ENCODE results near the gene AGAP5. TPM values are rescaled to one million over a fixed set of nuclear protein-coding genes. Genes with fewer than 3 reads are reported as not detected.

The AGAP5 gene
- total and polyA plus RNA-seq, 10 of the 15 experiments (the other 5 are each of a cell fraction or from before 2014, with no cell fraction given), result 0.68 to 8.5 (median 6.7) TPM; not detected in 1

DNA sequence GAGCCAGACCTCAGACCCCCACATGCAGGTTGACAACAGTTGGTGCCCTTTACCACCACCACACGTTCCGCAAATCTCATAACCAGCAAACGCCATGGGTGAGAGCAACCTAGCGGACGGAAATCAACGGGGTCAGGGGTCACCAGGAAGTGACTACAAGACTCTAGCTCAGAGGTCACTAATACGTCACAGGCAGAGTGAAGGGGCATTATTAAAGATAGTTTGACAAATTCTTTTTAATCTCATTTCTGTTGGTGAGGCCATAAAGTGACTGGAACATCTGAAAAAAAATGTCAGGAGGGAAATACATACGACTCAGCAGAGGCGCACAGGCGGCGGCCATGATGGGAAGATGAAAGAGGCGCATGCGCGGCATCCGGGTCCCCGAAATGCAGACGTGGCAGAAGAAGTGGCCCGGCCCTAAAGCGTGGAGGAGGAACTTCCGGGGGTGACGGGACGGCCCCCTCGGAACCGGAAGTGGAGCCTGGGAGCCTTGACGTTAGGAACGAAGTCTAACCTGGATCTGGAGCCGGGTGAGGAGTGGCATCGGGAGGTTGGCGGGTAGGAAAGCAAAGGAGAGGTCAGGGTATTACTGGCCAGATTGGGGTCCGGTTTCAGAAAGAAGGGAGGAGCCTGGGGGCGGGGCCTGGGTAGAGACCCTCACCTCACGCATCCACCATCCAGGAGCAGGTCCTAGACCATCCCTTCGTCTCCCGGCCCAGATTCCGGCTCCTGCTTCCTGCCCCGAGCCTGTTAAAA is 46.2 kb upstream of the AGAP5 start, which contains the start of gene SEC24C (continued):
- TF ChIP-seq, protein P1, sequence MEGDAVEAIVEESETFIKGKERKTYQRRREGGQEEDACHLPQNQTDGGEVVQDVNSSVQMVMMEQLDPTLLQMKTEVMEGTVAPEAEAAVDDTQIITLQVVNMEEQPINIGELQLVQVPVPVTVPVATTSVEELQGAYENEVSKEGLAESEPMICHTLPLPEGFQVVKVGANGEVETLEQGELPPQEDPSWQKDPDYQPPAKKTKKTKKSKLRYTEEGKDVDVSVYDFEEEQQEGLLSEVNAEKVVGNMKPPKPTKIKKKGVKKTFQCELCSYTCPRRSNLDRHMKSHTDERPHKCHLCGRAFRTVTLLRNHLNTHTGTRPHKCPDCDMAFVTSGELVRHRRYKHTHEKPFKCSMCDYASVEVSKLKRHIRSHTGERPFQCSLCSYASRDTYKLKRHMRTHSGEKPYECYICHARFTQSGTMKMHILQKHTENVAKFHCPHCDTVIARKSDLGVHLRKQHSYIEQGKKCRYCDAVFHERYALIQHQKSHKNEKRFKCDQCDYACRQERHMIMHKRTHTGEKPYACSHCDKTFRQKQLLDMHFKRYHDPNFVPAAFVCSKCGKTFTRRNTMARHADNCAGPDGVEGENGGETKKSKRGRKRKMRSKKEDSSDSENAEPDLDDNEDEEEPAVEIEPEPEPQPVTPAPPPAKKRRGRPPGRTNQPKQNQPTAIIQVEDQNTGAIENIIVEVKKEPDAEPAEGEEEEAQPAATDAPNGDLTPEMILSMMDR (IDR thresholded peaks at IDR 0.05 in 2 of 3, conservative IDR thresholded peaks at IDR 0.05 in 1 of 3; ENCODE audit: control insufficient read depth in 2 of 3, extremely low read depth in 1 of 3, insufficient read depth in 1 of 3, low read depth in 3 of 3, low read length in 3 of 3), result no peak
- TF ChIP-seq EP300 (IDR thresholded peaks at IDR 0.05; ENCODE audit: borderline replicate concordance in 1 of 2, control insufficient read depth in 1 of 2, low read depth in 2 of 2, low read length in 2 of 2) (no peak), PML (IDR thresholded peaks at IDR 0.05; ENCODE audit: low read length) (peak; percentile 98), PAX5 (IDR thresholded peaks at IDR 0.05; ENCODE audit: borderline replicate concordance, low read depth, low read length) (0 out of 2 replicates have a peak, but pooled peaks have one; percentile 25), SPI1 (IDR thresholded peaks at IDR 0.05; ENCODE audit: borderline replicate concordance, insufficient read depth, low read depth, low read length) (peak; percentile 44; the same call in 1 of the 2 replicates), SMC3 (IDR thresholded peaks at IDR 0.05; ENCODE audit: borderline replicate concordance, low read length) (no peak), ZBED1 (IDR thresholded peaks at IDR 0.05; ENCODE audit: borderline replicate concordance) (no peak; the same call in 1 of the 2 replicates), ZNF274 (IDR thresholded peaks at IDR 0.05; ENCODE audit: insufficient read depth, insufficient read length) (no peak), MEF2A (IDR thresholded peaks at IDR 0.05; ENCODE audit: insufficient read depth, low read depth, low read length) (0 out of 2 replicates have a peak, but pooled peaks have one; percentile 42)
- TF ChIP-seq, protein P2, sequence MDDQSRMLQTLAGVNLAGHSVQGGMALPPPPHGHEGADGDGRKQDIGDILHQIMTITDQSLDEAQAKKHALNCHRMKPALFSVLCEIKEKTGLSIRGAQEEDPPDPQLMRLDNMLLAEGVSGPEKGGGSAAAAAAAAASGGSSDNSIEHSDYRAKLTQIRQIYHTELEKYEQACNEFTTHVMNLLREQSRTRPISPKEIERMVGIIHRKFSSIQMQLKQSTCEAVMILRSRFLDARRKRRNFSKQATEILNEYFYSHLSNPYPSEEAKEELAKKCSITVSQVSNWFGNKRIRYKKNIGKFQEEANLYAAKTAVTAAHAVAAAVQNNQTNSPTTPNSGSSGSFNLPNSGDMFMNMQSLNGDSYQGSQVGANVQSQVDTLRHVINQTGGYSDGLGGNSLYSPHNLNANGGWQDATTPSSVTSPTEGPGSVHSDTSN (IDR thresholded peaks at IDR 0.05; ENCODE audit: insufficient replicate concordance, low read depth, low read length), result no peak
- TF ChIP-seq, protein P3, sequence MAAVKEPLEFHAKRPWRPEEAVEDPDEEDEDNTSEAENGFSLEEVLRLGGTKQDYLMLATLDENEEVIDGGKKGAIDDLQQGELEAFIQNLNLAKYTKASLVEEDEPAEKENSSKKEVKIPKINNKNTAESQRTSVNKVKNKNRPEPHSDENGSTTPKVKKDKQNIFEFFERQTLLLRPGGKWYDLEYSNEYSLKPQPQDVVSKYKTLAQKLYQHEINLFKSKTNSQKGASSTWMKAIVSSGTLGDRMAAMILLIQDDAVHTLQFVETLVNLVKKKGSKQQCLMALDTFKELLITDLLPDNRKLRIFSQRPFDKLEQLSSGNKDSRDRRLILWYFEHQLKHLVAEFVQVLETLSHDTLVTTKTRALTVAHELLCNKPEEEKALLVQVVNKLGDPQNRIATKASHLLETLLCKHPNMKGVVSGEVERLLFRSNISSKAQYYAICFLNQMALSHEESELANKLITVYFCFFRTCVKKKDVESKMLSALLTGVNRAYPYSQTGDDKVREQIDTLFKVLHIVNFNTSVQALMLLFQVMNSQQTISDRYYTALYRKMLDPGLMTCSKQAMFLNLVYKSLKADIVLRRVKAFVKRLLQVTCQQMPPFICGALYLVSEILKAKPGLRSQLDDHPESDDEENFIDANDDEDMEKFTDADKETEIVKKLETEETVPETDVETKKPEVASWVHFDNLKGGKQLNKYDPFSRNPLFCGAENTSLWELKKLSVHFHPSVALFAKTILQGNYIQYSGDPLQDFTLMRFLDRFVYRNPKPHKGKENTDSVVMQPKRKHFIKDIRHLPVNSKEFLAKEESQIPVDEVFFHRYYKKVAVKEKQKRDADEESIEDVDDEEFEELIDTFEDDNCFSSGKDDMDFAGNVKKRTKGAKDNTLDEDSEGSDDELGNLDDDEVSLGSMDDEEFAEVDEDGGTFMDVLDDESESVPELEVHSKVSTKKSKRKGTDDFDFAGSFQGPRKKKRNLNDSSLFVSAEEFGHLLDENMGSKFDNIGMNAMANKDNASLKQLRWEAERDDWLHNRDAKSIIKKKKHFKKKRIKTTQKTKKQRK (IDR thresholded peaks at IDR 0.05; ENCODE audit: low read depth, low read length), result no peak
- TF ChIP-seq, protein P4, sequence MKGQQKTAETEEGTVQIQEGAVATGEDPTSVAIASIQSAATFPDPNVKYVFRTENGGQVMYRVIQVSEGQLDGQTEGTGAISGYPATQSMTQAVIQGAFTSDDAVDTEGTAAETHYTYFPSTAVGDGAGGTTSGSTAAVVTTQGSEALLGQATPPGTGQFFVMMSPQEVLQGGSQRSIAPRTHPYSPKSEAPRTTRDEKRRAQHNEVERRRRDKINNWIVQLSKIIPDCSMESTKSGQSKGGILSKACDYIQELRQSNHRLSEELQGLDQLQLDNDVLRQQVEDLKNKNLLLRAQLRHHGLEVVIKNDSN (IDR thresholded peaks at IDR 0.05; ENCODE audit: borderline replicate concordance, extremely low read length, insufficient read depth, low read depth, low read length), result no peak
- TF ChIP-seq, protein P5, sequence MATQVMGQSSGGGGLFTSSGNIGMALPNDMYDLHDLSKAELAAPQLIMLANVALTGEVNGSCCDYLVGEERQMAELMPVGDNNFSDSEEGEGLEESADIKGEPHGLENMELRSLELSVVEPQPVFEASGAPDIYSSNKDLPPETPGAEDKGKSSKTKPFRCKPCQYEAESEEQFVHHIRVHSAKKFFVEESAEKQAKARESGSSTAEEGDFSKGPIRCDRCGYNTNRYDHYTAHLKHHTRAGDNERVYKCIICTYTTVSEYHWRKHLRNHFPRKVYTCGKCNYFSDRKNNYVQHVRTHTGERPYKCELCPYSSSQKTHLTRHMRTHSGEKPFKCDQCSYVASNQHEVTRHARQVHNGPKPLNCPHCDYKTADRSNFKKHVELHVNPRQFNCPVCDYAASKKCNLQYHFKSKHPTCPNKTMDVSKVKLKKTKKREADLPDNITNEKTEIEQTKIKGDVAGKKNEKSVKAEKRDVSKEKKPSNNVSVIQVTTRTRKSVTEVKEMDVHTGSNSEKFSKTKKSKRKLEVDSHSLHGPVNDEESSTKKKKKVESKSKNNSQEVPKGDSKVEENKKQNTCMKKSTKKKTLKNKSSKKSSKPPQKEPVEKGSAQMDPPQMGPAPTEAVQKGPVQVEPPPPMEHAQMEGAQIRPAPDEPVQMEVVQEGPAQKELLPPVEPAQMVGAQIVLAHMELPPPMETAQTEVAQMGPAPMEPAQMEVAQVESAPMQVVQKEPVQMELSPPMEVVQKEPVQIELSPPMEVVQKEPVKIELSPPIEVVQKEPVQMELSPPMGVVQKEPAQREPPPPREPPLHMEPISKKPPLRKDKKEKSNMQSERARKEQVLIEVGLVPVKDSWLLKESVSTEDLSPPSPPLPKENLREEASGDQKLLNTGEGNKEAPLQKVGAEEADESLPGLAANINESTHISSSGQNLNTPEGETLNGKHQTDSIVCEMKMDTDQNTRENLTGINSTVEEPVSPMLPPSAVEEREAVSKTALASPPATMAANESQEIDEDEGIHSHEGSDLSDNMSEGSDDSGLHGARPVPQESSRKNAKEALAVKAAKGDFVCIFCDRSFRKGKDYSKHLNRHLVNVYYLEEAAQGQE (IDR thresholded peaks at IDR 0.05; ENCODE audit: low read depth, low read length), result peak; percentile 30; the same call in 1 of the 2 replicates
- TF ChIP-seq, protein P6, sequence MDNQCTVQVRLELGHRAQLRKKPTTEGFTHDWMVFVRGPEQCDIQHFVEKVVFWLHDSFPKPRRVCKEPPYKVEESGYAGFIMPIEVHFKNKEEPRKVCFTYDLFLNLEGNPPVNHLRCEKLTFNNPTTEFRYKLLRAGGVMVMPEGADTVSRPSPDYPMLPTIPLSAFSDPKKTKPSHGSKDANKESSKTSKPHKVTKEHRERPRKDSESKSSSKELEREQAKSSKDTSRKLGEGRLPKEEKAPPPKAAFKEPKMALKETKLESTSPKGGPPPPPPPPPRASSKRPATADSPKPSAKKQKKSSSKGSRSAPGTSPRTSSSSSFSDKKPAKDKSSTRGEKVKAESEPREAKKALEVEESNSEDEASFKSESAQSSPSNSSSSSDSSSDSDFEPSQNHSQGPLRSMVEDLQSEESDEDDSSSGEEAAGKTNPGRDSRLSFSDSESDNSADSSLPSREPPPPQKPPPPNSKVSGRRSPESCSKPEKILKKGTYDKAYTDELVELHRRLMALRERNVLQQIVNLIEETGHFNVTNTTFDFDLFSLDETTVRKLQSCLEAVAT (IDR thresholded peaks at IDR 0.05), result peak; percentile 89
